Duodenal mucosa (tissue), 2 donors: ENCODE results near the gene IRGC.
"Not testable (repeated sequence)": the region's sequence is repeated elsewhere in the genome, so short reads cannot be mapped to it uniquely, and the experiment has no call there.

Source experiments
- H3K27ac ChIP-seq: one replicate; pipeline ENCODE4 v1.7.0; 2013; ENCODE audit warnings: low read depth, low read length
- H3K27me3 ChIP-seq, 2 donors: one replicate each; pipeline ENCODE4 v1.7.0; 2013; ENCODE audit warnings: low read length in 2 of 2, control low read depth in 1 of 2; ENCODE audit not compliant: insufficient read depth in 2 of 2, control insufficient read depth in 1 of 2
- H3K36me3 ChIP-seq, 2 donors: one replicate each; pipeline ENCODE4 v1.7.0; 2013; ENCODE audit warnings: low read length in 2 of 2, control low read depth in 1 of 2; ENCODE audit not compliant: insufficient read depth in 2 of 2, control insufficient read depth in 1 of 2
- H3K4me1 ChIP-seq, 2 donors: one replicate each; pipeline ENCODE4 v1.7.0; 2013; ENCODE audit warnings: low read length in 2 of 2, control low read depth in 1 of 2; ENCODE audit not compliant: insufficient read depth in 2 of 2, control insufficient read depth in 1 of 2
- H3K4me3 ChIP-seq, 2 donors: one replicate each; pipeline ENCODE4 v1.7.0; 2013; ENCODE audit warnings: low read length in 2 of 2, low read depth in 1 of 2
- H3K9ac ChIP-seq, 2 donors: one replicate each; pipeline ENCODE4 v1.7.0; 2013; ENCODE audit warnings: low read length in 2 of 2, low read depth in 1 of 2
- H3K9me3 ChIP-seq, 2 donors: one replicate each; pipeline ENCODE4 v1.7.0; 2013; ENCODE audit warnings: low read length in 2 of 2, control low read depth in 1 of 2; ENCODE audit not compliant: control insufficient read depth in 1 of 2

The IRGC gene

DNA sequence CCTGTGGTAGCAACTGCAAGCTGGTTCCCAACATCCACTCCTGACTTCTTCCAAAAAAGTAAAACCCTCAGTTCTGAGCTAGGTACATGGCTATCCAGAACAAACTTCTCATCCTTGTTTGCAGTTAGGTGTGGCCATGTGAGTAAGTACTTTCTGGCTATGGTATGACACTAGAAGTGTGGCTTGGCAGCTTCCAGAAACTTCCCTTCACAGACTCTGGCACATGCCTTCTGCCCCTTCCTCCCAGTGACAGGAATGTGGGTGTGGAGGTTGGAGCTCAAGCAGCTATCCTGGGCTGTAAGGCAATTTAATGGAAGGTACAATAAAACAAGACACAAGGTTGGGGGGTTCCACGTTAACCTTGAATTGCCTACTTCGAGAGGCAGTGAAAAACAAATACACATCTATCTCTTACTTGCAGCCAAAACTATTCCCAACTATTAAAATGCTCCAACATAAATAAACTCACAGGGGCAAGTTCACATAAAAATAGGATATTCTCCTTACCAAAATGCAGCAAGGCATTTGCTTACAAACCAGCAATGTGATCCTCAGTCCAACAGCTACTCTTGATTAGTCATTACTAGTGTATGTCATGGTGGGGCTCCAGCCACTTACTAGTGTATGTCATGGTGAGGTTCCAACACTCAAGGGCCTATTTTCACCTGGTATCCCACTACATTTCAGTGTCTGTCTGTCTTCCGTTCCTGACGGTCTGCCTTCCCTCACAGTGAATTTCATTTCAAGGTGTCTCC lies 35.8 kb downstream of the IRGC start:
- no peak overlapping the region for H3K27ac ChIP-seq
- H3K9me3 ChIP-seq, result no peaks in the 10 kb centered on the region
- H3K4me1 ChIP-seq, result peaks cover 21 to 22% of the 10 kb centered on the region in 2 donors
- H3K9ac ChIP-seq, result no peak overlapping the region
- H3K27me3 ChIP-seq, result no peaks in the 10 kb centered on the region
- H3K36me3 ChIP-seq, result peaks cover 19 to 45% of the 10 kb centered on the region in 2 donors
- no peak overlapping the region for H3K4me3 ChIP-seq

- Histone ChIP-seq H3K27me3 (no peaks in the 10 kb centered on the region), H3K4me3 (no peak overlapping the region), H3K9me3 (no peaks in the 10 kb centered on the region), H3K27ac (no peak overlapping the region), H3K9ac (peak overlapping the region in 1 of 2 donors; percentile 92), H3K4me1 (peaks cover 21 to 22% of the 10 kb centered on the region in 2 donors), H3K36me3 (peaks cover 14 to 38% of the 10 kb centered on the region in 2 donors)
Observed at GRCh38 chr19:43752287-43752875, 36.5 kb downstream of the IRGC start.

GRCh38 chr19:43754253-43754502 lies 38.3 kb downstream of the IRGC start:
- Histone ChIP-seq H3K27ac (peak overlapping the region; percentile 100), H3K4me3 (peak overlapping the region; percentile 85 to 97), H3K36me3 (peaks cover 9 to 20% of the 10 kb centered on the region in 2 donors), H3K9ac (peak overlapping the region; percentile 83 to 92), H3K9me3 (no peaks in the 10 kb centered on the region), H3K4me1 (peaks cover 21 to 22% of the 10 kb centered on the region in 2 donors), H3K27me3 (no peaks in the 10 kb centered on the region)

GRCh38 chr19:43754503-43755255 lies 38.8 kb downstream of the IRGC start, which contains the start of gene SMG9:
Gene SMG9 (minus strand): TSS chr19:43754962. CDS start chr19:43750741, 4,221 bp downstream.
- peak within 1 kb of the TSS; percentile 100 for H3K27ac ChIP-seq
- H3K27me3 ChIP-seq, result no peaks in the 10 kb centered on the region
- peak within 1 kb of the TSS; percentile 85 to 97 for H3K4me3 ChIP-seq
- no peaks in the 10 kb centered on the region for H3K9me3 ChIP-seq
- peaks cover 9 to 15% of the 10 kb centered on the region in 2 donors for H3K36me3 ChIP-seq
- H3K4me1 ChIP-seq, result peaks cover 21 to 22% of the 10 kb centered on the region in 2 donors
- peak within 1 kb of the TSS; percentile 83 to 92 for H3K9ac ChIP-seq

DNA sequence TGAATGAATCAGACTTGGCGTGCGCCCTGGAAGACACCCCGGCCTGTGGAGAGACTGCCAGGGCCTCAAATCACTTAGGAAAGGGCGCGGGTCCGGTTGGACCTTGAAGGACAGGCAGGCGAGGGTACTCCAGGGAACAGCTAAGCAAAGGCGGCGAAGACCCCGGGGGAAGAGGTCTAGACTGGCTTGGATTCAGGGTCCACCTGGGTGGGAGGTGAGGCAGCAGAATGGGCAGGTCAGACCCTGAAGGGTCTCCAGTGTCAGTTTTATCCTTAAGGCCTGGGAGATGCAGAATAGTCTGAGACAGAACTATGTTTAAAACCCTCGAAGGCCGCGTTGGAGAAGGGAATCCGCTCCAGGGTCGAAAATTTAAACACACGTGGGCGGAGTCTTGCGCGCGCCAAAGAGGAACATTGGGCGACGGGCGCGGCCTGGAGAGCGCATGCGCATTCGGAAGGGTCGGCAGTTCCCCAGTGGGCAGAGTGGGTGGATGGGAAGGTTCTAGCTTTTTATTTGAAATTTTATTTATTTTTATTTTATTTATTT lies 39.5 kb downstream of the IRGC start:
- Histone ChIP-seq H3K4me3 (peak overlapping the region; percentile 85 to 97), H3K27ac (peak overlapping the region; percentile 100), H3K9me3 (no peaks in the 10 kb centered on the region), H3K27me3 (no peaks in the 10 kb centered on the region), H3K4me1 (peaks cover 21 to 22% of the 10 kb centered on the region in 2 donors), H3K9ac (peak overlapping the region; percentile 83 to 92), H3K36me3 (peaks cover 4 to 9% of the 10 kb centered on the region in 2 donors)

GRCh38 chr19:43759515-43759914 lies 43.6 kb downstream of the IRGC start:
- H3K27me3 ChIP-seq, result no peaks in the 10 kb centered on the region
- H3K9me3 ChIP-seq, result no peaks in the 10 kb centered on the region
- no peaks in the 10 kb centered on the region for H3K36me3 ChIP-seq
- H3K4me3 ChIP-seq, result no peak overlapping the region
- no peak overlapping the region for H3K27ac ChIP-seq
- H3K4me1 ChIP-seq, result peaks cover 3 to 5% of the 10 kb centered on the region in 2 donors
- H3K9ac ChIP-seq, result no peak overlapping the region

DNA sequence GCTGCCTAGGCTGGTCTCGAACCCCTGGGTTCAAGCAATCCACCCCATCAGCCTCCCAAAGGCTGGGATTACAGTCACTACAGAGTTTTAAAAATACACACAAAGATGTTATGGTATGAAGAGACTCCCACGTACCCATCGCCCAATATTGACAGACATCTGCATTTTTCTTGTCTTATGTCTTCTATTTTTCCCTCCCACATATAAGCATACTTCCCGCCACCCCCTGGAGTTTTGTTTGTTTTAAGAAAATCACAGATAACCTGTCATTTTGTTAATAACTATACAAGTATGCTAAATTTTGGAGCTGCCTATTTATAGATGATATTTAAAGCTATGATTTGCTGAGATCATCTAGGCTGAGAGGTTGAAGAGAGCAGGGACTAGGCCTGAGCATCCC lies 45.1 kb downstream of the IRGC start:
- Histone ChIP-seq H3K9ac (no peak overlapping the region), H3K27ac (no peak overlapping the region), H3K4me3 (no peak overlapping the region), H3K27me3 (no peaks in the 10 kb centered on the region), H3K9me3 (no peaks in the 10 kb centered on the region), H3K36me3 (no peaks in the 10 kb centered on the region), H3K4me1 (peaks cover 9 to 14% of the 10 kb centered on the region in 2 donors)

GRCh38 chr19:43762814-43763213 lies 46.9 kb downstream of the IRGC start:
- Histone ChIP-seq H3K36me3 (no peaks in the 10 kb centered on the region), H3K27ac (no peak overlapping the region), H3K4me1 (peaks cover 14% of the 10 kb centered on the region in 2 donors), H3K4me3 (no peak overlapping the region), H3K27me3 (no peaks in the 10 kb centered on the region), H3K9ac (no peak overlapping the region), H3K9me3 (no peaks in the 10 kb centered on the region)

- Histone ChIP-seq H3K27me3 (no peaks in the 10 kb centered on the region), H3K4me3 (no peak overlapping the region), H3K9me3 (no peaks in the 10 kb centered on the region), H3K27ac (no peak overlapping the region), H3K4me1 (peaks cover 14% of the 10 kb centered on the region in 2 donors), H3K9ac (no peak overlapping the region), H3K36me3 (no peaks in the 10 kb centered on the region)
Observed at GRCh38 chr19:43763473-43763939, 47.6 kb downstream of the IRGC start.

DNA sequence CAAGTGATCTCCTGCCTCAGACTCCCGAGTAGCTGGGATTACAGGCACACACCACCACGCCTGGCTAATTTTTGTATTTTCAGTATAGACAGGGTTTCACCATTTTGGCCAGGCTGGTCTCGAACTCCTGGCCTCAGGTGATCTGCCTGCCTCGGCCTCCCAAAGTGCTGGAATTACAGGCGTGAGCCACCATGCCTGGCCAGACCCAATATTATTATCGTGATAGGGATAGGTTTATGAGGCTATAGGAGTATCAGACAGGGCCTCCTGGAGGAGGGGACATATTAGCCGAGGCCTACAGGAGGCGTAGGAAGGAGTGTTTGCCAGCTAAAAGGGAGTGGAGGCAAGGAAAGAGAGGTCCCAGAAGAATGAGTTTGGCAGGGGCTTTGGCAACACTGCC lies 48.8 kb downstream of the IRGC start:
- H3K27me3 ChIP-seq, H3K4me3 ChIP-seq, H3K36me3 ChIP-seq, H3K9me3 ChIP-seq, H3K27ac ChIP-seq: not testable (repeated sequence)
- Histone ChIP-seq H3K4me1 (peaks cover 14% of the 10 kb centered on the region in 2 donors), H3K9ac (peak overlapping the region in 1 of 2 donors; percentile 12)
